IMR-90 (cell line): ENCODE data around the gene TMPRSS13. TPM values are rescaled to one million over a fixed set of nuclear protein-coding genes. Genes with fewer than 3 reads are reported as not detected.

Experiments
- ATAC-seq: fragments of 200-7000 bp; cut with Tn5 transposase; 2 replicates; pipeline ENCODE4 v1.9.1; 2020; ENCODE audit warnings: low read depth, mild to moderate bottlenecking, moderate library complexity
- BruUV-seq: library from RNA; stranded (reverse); fragments of 400-500 nt; replicated peaks from 2 replicates; lab custom pipeline; 2021; lab: Mats Ljungman, UMichigan
- CTCF ChIA-PET: fragments of 300-600 bp; formaldehyde crosslinking; extraction: SDS; loops from one replicate; lab custom pipeline; 2021; ENCODE audit warnings: antibody characterized with exemption; lab: Yijun Ruan, JAX
- POLR2A ChIA-PET: fragments of 300-600 bp; sonication (Branson Sonifier 250); formaldehyde crosslinking; loops from one replicate; lab custom pipeline; 2022; ENCODE audit warnings: antibody characterized with exemption; ENCODE audit not compliant: unreplicated experiment; lab: Charles Lee
- DNase-seq: peaks from one replicate; pipeline ENCODE4 v3.0.0; 2013
- H2AFZ ChIP-seq: replicated peaks from 2 replicates; pipeline ENCODE3; 2013; ENCODE audit warnings: low read length, mild to moderate bottlenecking; ENCODE audit not compliant: poor library complexity
- H2AK5ac ChIP-seq: 2 replicates; pipeline ENCODE4 v1.6.1; 2013; ENCODE audit warnings: low read depth, low read length, inconsistent platforms
- H2AK9ac ChIP-seq: replicated peaks from 2 replicates; pipeline ENCODE3; 2013; ENCODE audit warnings: mild to moderate bottlenecking, low read depth, low read length, moderate library complexity; ENCODE audit not compliant: poor library complexity
- H2BK120ac ChIP-seq: 2 replicates; pipeline ENCODE4 v1.6.1; 2013; ENCODE audit warnings: low read depth, low read length, inconsistent platforms
- H2BK15ac ChIP-seq: 3 replicates; pipeline ENCODE4 v1.6.1; 2013; ENCODE audit warnings: low read depth, low read length, inconsistent platforms
- H2BK20ac ChIP-seq: 2 replicates; pipeline ENCODE4 v1.6.1; 2013; ENCODE audit warnings: low read depth, mild to moderate bottlenecking, inconsistent platforms, low read length, moderate library complexity
- H2BK5ac ChIP-seq: 2 replicates; pipeline ENCODE4 v1.6.1; 2013; ENCODE audit warnings: mild to moderate bottlenecking, low read depth, low read length, inconsistent platforms; ENCODE audit not compliant: poor library complexity, severe bottlenecking
- H3K14ac ChIP-seq: replicated peaks from 2 replicates; pipeline ENCODE4 v1.6.1; 2013; ENCODE audit warnings: low read depth, low read length, inconsistent platforms
- H3K18ac ChIP-seq: 2 replicates; pipeline ENCODE4 v1.6.1; 2013; ENCODE audit warnings: low read depth, low read length, control low read depth
- H3K23ac ChIP-seq: 2 replicates; pipeline ENCODE4 v1.6.1; 2013; ENCODE audit warnings: low read depth, low read length, inconsistent platforms
- H3K27ac ChIP-seq: 2 replicates; pipeline ENCODE4 v1.5.1; 2013; ENCODE audit warnings: mild to moderate bottlenecking, control low read depth, low read length; ENCODE audit not compliant: insufficient read depth
- H3K27me3 ChIP-seq: 2 replicates; pipeline ENCODE4 v1.6.1; 2013; ENCODE audit warnings: low read length; ENCODE audit not compliant: control insufficient read depth, insufficient read depth
- H3K36me3 ChIP-seq: 2 replicates; pipeline ENCODE4 v1.6.1; 2013; ENCODE audit warnings: low read length, mixed read lengths; ENCODE audit not compliant: control insufficient read depth, insufficient read depth
- H3K4ac ChIP-seq: 2 replicates; pipeline ENCODE4 v1.6.1; 2013; ENCODE audit warnings: low read depth, low read length, inconsistent platforms
- H3K4me1 ChIP-seq: 2 replicates; pipeline ENCODE4 v1.6.1; 2013; ENCODE audit warnings: low read length, mixed read lengths; ENCODE audit not compliant: control insufficient read depth, insufficient read depth
- H3K4me2 ChIP-seq: 2 replicates; pipeline ENCODE4 v1.6.1; 2013; ENCODE audit warnings: low read depth, mild to moderate bottlenecking, control low read depth, low read length, moderate library complexity
- H3K4me3 ChIP-seq: 2 replicates; pipeline ENCODE4 v1.5.1; 2013; ENCODE audit warnings: low read depth, mild to moderate bottlenecking, control low read depth, low read length, moderate library complexity; ENCODE audit not compliant: insufficient read depth
- H3K56ac ChIP-seq: 2 replicates; pipeline ENCODE4 v1.6.1; 2013; ENCODE audit warnings: low read length, inconsistent platforms; ENCODE audit not compliant: insufficient read depth; ENCODE audit errors: extremely low read depth
- H3K79me1 ChIP-seq, 2 experiments: 2 replicates each; pipeline ENCODE4 v1.6.1; 2013; ENCODE audit warnings: low read length in 2 of 2, inconsistent platforms in 1 of 2, low read depth in 1 of 2
- H3K9ac ChIP-seq: 2 replicates; pipeline ENCODE4 v1.6.1; 2013; ENCODE audit warnings: low read depth, low read length, control low read depth
- H3K9me1 ChIP-seq: 2 replicates; pipeline ENCODE4 v1.6.1; 2013; ENCODE audit warnings: low read length, inconsistent platforms; ENCODE audit not compliant: insufficient read depth
- H3K9me3 ChIP-seq: 2 replicates; pipeline ENCODE4 v1.6.1; 2013; ENCODE audit warnings: low read length; ENCODE audit not compliant: control insufficient read depth, insufficient read depth
- H4K20me1 ChIP-seq: 2 replicates; pipeline ENCODE4 v1.6.1; 2013; ENCODE audit warnings: low read length, inconsistent platforms; ENCODE audit not compliant: insufficient read depth
- H4K5ac ChIP-seq: 2 replicates; pipeline ENCODE4 v1.6.1; 2013; ENCODE audit warnings: mild to moderate bottlenecking, low read depth, low read length, control low read depth
- H4K8ac ChIP-seq, 2 experiments: 2 replicates each; pipeline ENCODE4 v1.6.1; 2013; ENCODE audit warnings: low read depth in 2 of 2, low read length in 2 of 2, control low read depth in 1 of 2, inconsistent platforms in 1 of 2
- H4K91ac ChIP-seq: 2 replicates; pipeline ENCODE4 v1.6.1; 2013; ENCODE audit warnings: low read depth, low read length, inconsistent platforms; ENCODE audit not compliant: insufficient read depth
- BHLHE40 ChIP-seq: fragments of 150-350 bp; IDR thresholded peaks from 2 replicates; pipeline ENCODE4 v1.6.1; 2016; ENCODE audit warnings: mild to moderate bottlenecking, low read depth, low read length
- CEBPB ChIP-seq: IDR thresholded peaks from 2 replicates; pipeline ENCODE4 v1.6.1; 2012; ENCODE audit warnings: low read depth, low read length, improper control_type of control experiment
- CHD1 ChIP-seq: IDR thresholded peaks from 2 replicates; pipeline ENCODE4 v1.6.1; 2012; ENCODE audit warnings: low read depth, low read length, improper control_type of control experiment
- CTCF ChIP-seq: conservative IDR thresholded peaks from 2 replicates; pipeline ENCODE4 v1.5.1; 2012; ENCODE audit warnings: mild to moderate bottlenecking, low read depth, low read length, improper control_type of control experiment
- ELK1 ChIP-seq: fragments of 150-350 bp; IDR thresholded peaks from 2 replicates; pipeline ENCODE4 v1.6.1; 2016; ENCODE audit warnings: low read depth, mild to moderate bottlenecking, low read length, moderate library complexity, borderline replicate concordance
- FOS ChIP-seq: fragments of 150-350 bp; IDR thresholded peaks from 2 replicates; pipeline ENCODE4 v1.6.1; 2016; ENCODE audit warnings: low read depth, low read length
- MAFK ChIP-seq: IDR thresholded peaks from 2 replicates; pipeline ENCODE4 v1.6.1; 2012; ENCODE audit warnings: low read depth, low read length, improper control_type of control experiment
- MAZ ChIP-seq: IDR thresholded peaks from 2 replicates; pipeline ENCODE4 v1.6.1; 2012; ENCODE audit warnings: low read depth, mild to moderate bottlenecking, low read length, improper control_type of control experiment, moderate library complexity, borderline replicate concordance
- MXI1 ChIP-seq: IDR thresholded peaks from 2 replicates; pipeline ENCODE4 v1.6.1; 2012; ENCODE audit warnings: low read depth, mild to moderate bottlenecking, low read length, moderate library complexity, borderline replicate concordance
- NFE2L2 ChIP-seq: fragments of 150-350 bp; IDR thresholded peaks from 2 replicates; pipeline ENCODE4 v1.6.1; 2016; ENCODE audit warnings: low read depth, mild to moderate bottlenecking, low read length
- POLR2A ChIP-seq: IDR thresholded peaks from 2 replicates; pipeline ENCODE4 v1.6.1; 2012; ENCODE audit warnings: mild to moderate bottlenecking, low read depth, low read length
- RAD21 ChIP-seq: IDR thresholded peaks from 2 replicates; pipeline ENCODE4 v1.6.1; 2012; ENCODE audit warnings: low read length, improper control_type of control experiment
- RCOR1 ChIP-seq: IDR thresholded peaks from 2 replicates; pipeline ENCODE4 v1.6.1; 2012; ENCODE audit warnings: mild to moderate bottlenecking, low read length, improper control_type of control experiment; ENCODE audit not compliant: insufficient replicate concordance
- RFX5 ChIP-seq: IDR thresholded peaks from 2 replicates; pipeline ENCODE4 v1.8.0; 2012; ENCODE audit warnings: low read depth, mild to moderate bottlenecking, low read length, moderate library complexity
- SMC3 ChIP-seq: fragments of 150-350 bp; IDR thresholded peaks from 2 replicates; pipeline ENCODE4 v1.6.1; 2016; ENCODE audit warnings: low read depth, mild to moderate bottlenecking, antibody characterized with exemption, low read length, moderate library complexity
- USF2 ChIP-seq: fragments of 150-350 bp; IDR thresholded peaks from 2 replicates; pipeline ENCODE4 v1.6.1; 2017; ENCODE audit warnings: mild to moderate bottlenecking, antibody characterized with exemption, low read length, low read depth
- WGBS, 2 experiments: methylation state at CpG; one replicate each; pipeline versions ENCODE4 v1.1.5 to v1.1.7; 2013; ENCODE audit warnings: missing lambda C conversion rate in 2 of 2; ENCODE audit not compliant: insufficient read length in 1 of 2; ENCODE audit errors: extremely low coverage in 2 of 2; 5-methylcytosine and 5-hydroxymethylcytosine counted together
- dilution Hi-C: fragments of 300-500 bp; cut with HindIII; formaldehyde crosslinking; loops from one replicate; pipeline ENCODE4 v1.14.3; 2018; ENCODE audit warnings: low sequenced_read_pairs; ENCODE audit not compliant: unreplicated experiment
- in situ Hi-C: fragments of 300-500 bp; cut with MboI; formaldehyde crosslinking; loops from 3 replicates; pipeline ENCODE4 v1.14.3; 2019; ENCODE audit warnings: low sequenced_read_pairs, inconsistent platforms, mixed read lengths
- intact Hi-C: fragments of 100-400 bp; cut with micrococcal nuclease; formaldehyde crosslinking; loops from 2 replicates; pipeline ENCODE4 v1.10.0; 2022
- polyA plus RNA-seq, 3 experiments: library from polyadenylated mRNA; depleted of rRNA; stranded (reverse); fragments of >200 nt; gene quantifications; 2 replicates each; pipeline ENCODE4 v1.2.3, GENCODE V29; 2012; ENCODE audit warnings: low replicate concordance in 1 of 3
- total RNA-seq: library from RNA; depleted of rRNA; stranded (reverse); fragments of >200 nt; gene quantifications from 2 replicates; pipeline ENCODE4 v1.2.3, GENCODE V29; 2012

The TMPRSS13 gene
- total and polyA plus RNA-seq, 2 of the 4 experiments (the other 2 are of a cell fraction), result not detected

GRCh38 chr11:117923275-117923674, 5.9 kb downstream of the TMPRSS13 start:
- 50% methylated on average over 1 of the region's 4 CpGs; no CpG with 5 or more reads in 1 of the 2 experiments for WGBS, 2 experiments
- TF ChIP-seq ELK1 (no peak), RCOR1 (no peak), BHLHE40 (no peak), MAZ (no peak), NFE2L2 (no peak), CEBPB (no peak), POLR2A (no peak), CHD1 (no peak), RAD21 (no peak), RFX5 (no peak), FOS (no peak), SMC3 (no peak), USF2 (no peak), MAFK (no peak), CTCF (no peak), MXI1 (no peak)
- no peak overlapping the region for H4K91ac ChIP-seq
- H3K18ac ChIP-seq, result no peak overlapping the region
- no peak overlapping the region for H2BK5ac ChIP-seq
- no peaks in the 10 kb centered on the region for H3K9me1 ChIP-seq
- no peak overlapping the region for H3K27ac ChIP-seq
- H4K8ac ChIP-seq, result no peak overlapping the region
- no peak overlapping the region for H2BK120ac ChIP-seq
- no peak overlapping the region for H2BK15ac ChIP-seq
- no peaks in the 10 kb centered on the region for H3K79me1 ChIP-seq
- intact Hi-C loops, result no loop called here
- CTCF ChIA-PET, result interaction anchor here (1.7 kb wide), 1 partner anchor 23 kb away, joined by 5 read pairs; no protein-coding TSS in a partner anchor
- H3K27me3 ChIP-seq, result peaks cover 5% of the 10 kb centered on the region
- no peak overlapping the region for H3K56ac ChIP-seq
- H3K14ac ChIP-seq, result no peak overlapping the region
- no peaks in the 10 kb centered on the region for H3K9me3 ChIP-seq
- no peaks in the 10 kb centered on the region for H4K20me1 ChIP-seq
- ATAC-seq (no peak), DNase-seq (no peak)
- no peak overlapping the region for H2AFZ ChIP-seq
- no TSS peak for BruUV-seq
- H2BK20ac ChIP-seq, result no peak overlapping the region
- H3K4me2 ChIP-seq, result no peak overlapping the region
- H3K4ac ChIP-seq, result no peak overlapping the region
- H3K9ac ChIP-seq, result no peak overlapping the region
- H2AK5ac ChIP-seq, result no peak overlapping the region
- dilution Hi-C loops, result no loop called here
- no peaks in the 10 kb centered on the region for H3K4me1 ChIP-seq
- no peak overlapping the region for H2AK9ac ChIP-seq
- H3K4me3 ChIP-seq, result no peak overlapping the region
- in situ Hi-C loops, result no loop called here
- H3K23ac ChIP-seq, result no peak overlapping the region
- no peak overlapping the region for H4K5ac ChIP-seq
- no peaks in the 10 kb centered on the region for H3K36me3 ChIP-seq
- POLR2A ChIA-PET, result no interaction called here
